A673 (cell line): Measurements from ENCODE around the gene LEAP2. TPM values are rescaled to one million over a fixed set of nuclear protein-coding genes. Genes with fewer than 3 reads are reported as not detected.

Experiments
- BruUV-seq: library from RNA; stranded (reverse); fragments of 400-500 nt; replicated peaks from 2 replicates; lab custom pipeline; 2021; lab: Mats Ljungman, UMichigan
- CTCF ChIA-PET: fragments of 300-600 bp; sonication (Branson Sonifier 250); formaldehyde crosslinking; loops from one replicate; lab custom pipeline; 2022; ENCODE audit warnings: antibody characterized with exemption; lab: Charles Lee
- POLR2A ChIA-PET: fragments of 300-600 bp; sonication (Branson Sonifier 250); formaldehyde crosslinking; loops from one replicate; lab custom pipeline; 2022; ENCODE audit warnings: antibody characterized with exemption; ENCODE audit not compliant: low non-redundant PET; lab: Charles Lee
- DNase-seq: peaks from one replicate; pipeline ENCODE4 v3.0.0-alpha.2; 2015; ENCODE audit warnings: low spot score
- H3K27ac ChIP-seq: fragments of 200-600 bp; sonication (generic); 2 replicates; pipeline ENCODE4 v1.5.1; 2016; ENCODE audit warnings: mixed run types, low read depth, mild to moderate bottlenecking, mixed read lengths, antibody characterized with exemption, low read length; ENCODE audit not compliant: poor library complexity, severe bottlenecking
- H3K27me3 ChIP-seq: fragments of 200-600 bp; sonication (generic); replicated peaks from 2 replicates; pipeline ENCODE4 v1.6.1; 2017; ENCODE audit warnings: mixed run types, low read depth, mild to moderate bottlenecking, mixed read lengths, antibody characterized with exemption, low read length; ENCODE audit not compliant: insufficient read depth, poor library complexity
- H3K36me3 ChIP-seq: fragments of 200-600 bp; sonication (generic); 2 replicates; pipeline ENCODE4 v1.6.1; 2016; ENCODE audit warnings: mixed run types, mild to moderate bottlenecking, mixed read lengths, antibody characterized with exemption, low read length; ENCODE audit not compliant: insufficient read depth, poor library complexity, severe bottlenecking
- H3K4me1 ChIP-seq: fragments of 200-600 bp; sonication (generic); 2 replicates; pipeline ENCODE4 v1.6.1; 2017; ENCODE audit warnings: mixed run types, mild to moderate bottlenecking, mixed read lengths, antibody characterized with exemption, low read length; ENCODE audit not compliant: insufficient read depth, poor library complexity, severe bottlenecking
- H3K4me3 ChIP-seq: fragments of 200-600 bp; sonication (generic); 2 replicates; pipeline ENCODE4 v1.5.1; 2016; ENCODE audit warnings: low read depth, mixed run types, mild to moderate bottlenecking, mixed read lengths, low read length; ENCODE audit not compliant: poor library complexity, severe bottlenecking
- H3K9me3 ChIP-seq: fragments of 200-600 bp; sonication (generic); 2 replicates; pipeline ENCODE4 v1.6.1; 2016; ENCODE audit warnings: mixed run types, low read depth, mild to moderate bottlenecking, mixed read lengths, antibody characterized with exemption, low read length; ENCODE audit not compliant: poor library complexity, severe bottlenecking
- CTCF ChIP-seq: fragments of 300-800, 200-600 bp; sonication (generic); conservative IDR thresholded peaks from 2 replicates; pipeline ENCODE4 v1.5.1; 2017; ENCODE audit warnings: low read depth, mild to moderate bottlenecking, antibody characterized with exemption, low read length, moderate library complexity, mixed read lengths
- EZH2 ChIP-seq: fragments of 200-600 bp; sonication (generic); IDR thresholded peaks from 2 replicates; pipeline ENCODE4 v1.6.1; 2017; ENCODE audit warnings: borderline replicate concordance, low read depth, mild to moderate bottlenecking, mixed read lengths, antibody characterized with exemption, low read length; ENCODE audit not compliant: poor library complexity, severe bottlenecking
- intact Hi-C: fragments of 100-400 bp; cut with micrococcal nuclease; formaldehyde crosslinking; loops from one replicate; pipeline ENCODE4 v1.10.0; 2022; ENCODE audit not compliant: unreplicated experiment
- total RNA-seq: library from RNA; stranded (reverse); gene quantifications from 2 replicates; pipeline ENCODE4 v1.2.3, GENCODE V29; 2021

The LEAP2 gene
- total RNA-seq, 1 experiment from 2014 or later = 2.9 TPM

GRCh38 chr5:132883261-132883834 lies 9.9 kb downstream of the LEAP2 start:
- Histone ChIP-seq H3K4me1 (no peaks in the 10 kb centered on the region), H3K36me3 (peaks cover 60% of the 10 kb centered on the region), H3K27ac (no peak overlapping the region), H3K9me3 (no peaks in the 10 kb centered on the region), H3K4me3 (no peak overlapping the region), H3K27me3 (no peaks in the 10 kb centered on the region)
- TF ChIP-seq EZH2 (no peak), CTCF (peak; percentile 72)
- BruUV-seq = no TSS peak
- ChIA-PET CTCF (interaction anchor here (0.8 to 1.3 kb wide), 2 partner anchors 128 to 147 kb away, joined by 3 to 5 read pairs; no protein-coding TSS in a partner anchor), POLR2A (no interaction called here)
- intact Hi-C loops = loop anchor here (2.0 to 5.0 kb wide), 2 partner anchors 53 to 496 kb away; partner anchors contain the start of gene SHROOM1
- DNase-seq = peak; percentile 72

- no peak for DNase-seq
- no TSS peak for BruUV-seq
- CTCF ChIA-PET = no interaction called here
- Histone ChIP-seq H3K27me3 (no peaks in the 10 kb centered on the region), H3K4me3 (no peak overlapping the region), H3K9me3 (no peaks in the 10 kb centered on the region), H3K36me3 (peaks cover 61% of the 10 kb centered on the region), H3K4me1 (no peaks in the 10 kb centered on the region), H3K27ac (no peak overlapping the region)
- intact Hi-C loops = loop anchor here (5.0 kb wide), 1 partner anchor 497 kb away; no protein-coding TSS in a partner anchor
- POLR2A ChIA-PET = no interaction called here
- TF ChIP-seq CTCF (no peak), EZH2 (no peak)
Observed at GRCh38 chr5:132884548-132884947, 11.1 kb downstream of the LEAP2 start.

- Histone ChIP-seq H3K4me3 (no peak overlapping the region), H3K4me1 (no peaks in the 10 kb centered on the region), H3K9me3 (no peaks in the 10 kb centered on the region), H3K36me3 (peaks cover 47% of the 10 kb centered on the region), H3K27me3 (no peaks in the 10 kb centered on the region), H3K27ac (no peak overlapping the region)
- ChIA-PET POLR2A (no interaction called here), CTCF (no interaction called here)
- intact Hi-C loops = no loop called here
- TF ChIP-seq CTCF (no peak), EZH2 (no peak)
- BruUV-seq = no TSS peak
- DNase-seq = no peak
Observed at GRCh38 chr5:132886064-132886823, 12.8 kb downstream of the LEAP2 start.
